Activated CD4-positive, alpha-beta T cell treated with anti-CD3 and anti-CD28 coated beads, Interleukin-2, amount 50 U/mL, for 48 hours (primary cell): Measurements from ENCODE around the gene MPC2.
"Not testable (repeated sequence)": the region's sequence is repeated elsewhere in the genome, so short reads cannot be mapped to it uniquely, and the experiment has no call there.

Source experiments
- DNase-seq, 2 experiments: peaks; one replicate each; pipeline ENCODE4 v3.0.0-alpha.2; 2020

MPC2 gene

GRCh38 chr1:167934426-167935215 lies 2.3 kb downstream of the MPC2 start:
- no peak for DNase-seq

GRCh38 chr1:167933788-167934187 lies 3.1 kb downstream of the MPC2 start:
- DNase-seq = no peak

- no peak for DNase-seq
Measured at GRCh38 chr1:167929725-167930124, 7.1 kb downstream of the MPC2 start.

- not testable (repeated sequence) for DNase-seq
Measured at GRCh38 chr1:167928919-167929318, 8.0 kb downstream of the MPC2 start.

- no peak for DNase-seq
Measured at GRCh38 chr1:167928457-167928852, 8.4 kb downstream of the MPC2 start.

- DNase-seq = no peak
Measured at GRCh38 chr1:167927046-167927754, 9.7 kb downstream of the MPC2 start.

GRCh38 chr1:167926486-167926997 lies 10.3 kb downstream of the MPC2 start:
- no peak for DNase-seq

- no peak for DNase-seq
Measured at GRCh38 chr1:167924543-167925231, 12.2 kb downstream of the MPC2 start.

- no peak for DNase-seq
Measured at GRCh38 chr1:167924102-167924501, 12.8 kb downstream of the MPC2 start.

- no peak for DNase-seq
Measured at GRCh38 chr1:167923324-167924056, 13.4 kb downstream of the MPC2 start.

GRCh38 chr1:167922611-167923074 lies 14.2 kb downstream of the MPC2 start:
- DNase-seq = no peak

GRCh38 chr1:167922023-167922422 lies 14.8 kb downstream of the MPC2 start:
- DNase-seq = no peak

GRCh38 chr1:167916766-167917511 lies 19.9 kb downstream of the MPC2 start:
- DNase-seq = no peak

GRCh38 chr1:167915569-167915968 lies 21.3 kb downstream of the MPC2 start:
- no peak for DNase-seq

GRCh38 chr1:167913895-167914496 lies 22.9 kb downstream of the MPC2 start, which contains the start of gene ADCY10:
Gene ADCY10 (minus strand): TSS chr1:167914134. CDS start chr1:167905140, 8,994 bp downstream.
- DNase-seq = no peak

- DNase-seq = no peak
Measured at GRCh38 chr1:167912294-167912693, 24.6 kb downstream of the MPC2 start.

- DNase-seq = no peak
Measured at GRCh38 chr1:167911413-167911812, 25.5 kb downstream of the MPC2 start.

- no peak for DNase-seq
Measured at GRCh38 chr1:167910530-167910929, 26.3 kb downstream of the MPC2 start.

GRCh38 chr1:167909691-167910180 lies 27.1 kb downstream of the MPC2 start:
- DNase-seq = no peak

GRCh38 chr1:167905671-167906070 lies 31.2 kb downstream of the MPC2 start:
- DNase-seq = no peak

- DNase-seq = no peak
Measured at GRCh38 chr1:167905182-167905581, 31.7 kb downstream of the MPC2 start.
